GM10248 (cell line): ENCODE results near the gene GALK1.

Source experiments
- CTCF ChIA-PET: fragments of 300-600 bp; sonication (Branson Sonifier 250); formaldehyde crosslinking; extraction: SDS; loops from one replicate; lab custom pipeline; 2021; ENCODE audit warnings: antibody characterized with exemption; lab: Yijun Ruan, JAX
- POLR2A ChIA-PET: fragments of 350-650 bp; sonication (Branson Sonifier 250); formaldehyde crosslinking; extraction: SDS; loops from one replicate; lab custom pipeline; 2020; ENCODE audit warnings: antibody characterized with exemption; lab: Yijun Ruan, JAX
- DNase-seq: peaks from one replicate; pipeline ENCODE4 v3.0.0; 2012; ENCODE audit errors: extremely low spot score
- TF ChIP-seq, protein P1 (sequence below): IDR thresholded peaks from 2 replicates; pipeline ENCODE4 v1.5.1; 2012; ENCODE audit warnings: mild to moderate bottlenecking, low read depth; ENCODE audit errors: extremely low read depth, missing control alignments, control extremely low read depth

The GALK1 gene

GRCh38 chr17:75743625-75744206, 21.3 kb downstream of the GALK1 start:
- TF ChIP-seq, protein P1, sequence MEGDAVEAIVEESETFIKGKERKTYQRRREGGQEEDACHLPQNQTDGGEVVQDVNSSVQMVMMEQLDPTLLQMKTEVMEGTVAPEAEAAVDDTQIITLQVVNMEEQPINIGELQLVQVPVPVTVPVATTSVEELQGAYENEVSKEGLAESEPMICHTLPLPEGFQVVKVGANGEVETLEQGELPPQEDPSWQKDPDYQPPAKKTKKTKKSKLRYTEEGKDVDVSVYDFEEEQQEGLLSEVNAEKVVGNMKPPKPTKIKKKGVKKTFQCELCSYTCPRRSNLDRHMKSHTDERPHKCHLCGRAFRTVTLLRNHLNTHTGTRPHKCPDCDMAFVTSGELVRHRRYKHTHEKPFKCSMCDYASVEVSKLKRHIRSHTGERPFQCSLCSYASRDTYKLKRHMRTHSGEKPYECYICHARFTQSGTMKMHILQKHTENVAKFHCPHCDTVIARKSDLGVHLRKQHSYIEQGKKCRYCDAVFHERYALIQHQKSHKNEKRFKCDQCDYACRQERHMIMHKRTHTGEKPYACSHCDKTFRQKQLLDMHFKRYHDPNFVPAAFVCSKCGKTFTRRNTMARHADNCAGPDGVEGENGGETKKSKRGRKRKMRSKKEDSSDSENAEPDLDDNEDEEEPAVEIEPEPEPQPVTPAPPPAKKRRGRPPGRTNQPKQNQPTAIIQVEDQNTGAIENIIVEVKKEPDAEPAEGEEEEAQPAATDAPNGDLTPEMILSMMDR = no peak
- DNase-seq = no peak
- POLR2A ChIA-PET = interaction anchor here (0.6 kb wide), 1 partner anchor 45 kb away, joined by 6 read pairs; no protein-coding TSS in a partner anchor
- CTCF ChIA-PET = interaction anchor here (1.2 to 18.5 kb wide), 5 partner anchors 10 to 110 kb away, joined by 3 to 856 read pairs (median 5); partner anchors contain the start of gene SMIM5

- ChIA-PET CTCF (interaction anchor here (1.0 to 18.5 kb wide), 5 partner anchors 8 to 109 kb away, joined by 3 to 856 read pairs (median 4); partner anchors contain the start of gene SMIM5), POLR2A (no interaction called here)
- TF ChIP-seq, protein P1 = no peak
- no peak for DNase-seq
Observed at GRCh38 chr17:75742337-75742736, 22.7 kb downstream of the GALK1 start.

DNA sequence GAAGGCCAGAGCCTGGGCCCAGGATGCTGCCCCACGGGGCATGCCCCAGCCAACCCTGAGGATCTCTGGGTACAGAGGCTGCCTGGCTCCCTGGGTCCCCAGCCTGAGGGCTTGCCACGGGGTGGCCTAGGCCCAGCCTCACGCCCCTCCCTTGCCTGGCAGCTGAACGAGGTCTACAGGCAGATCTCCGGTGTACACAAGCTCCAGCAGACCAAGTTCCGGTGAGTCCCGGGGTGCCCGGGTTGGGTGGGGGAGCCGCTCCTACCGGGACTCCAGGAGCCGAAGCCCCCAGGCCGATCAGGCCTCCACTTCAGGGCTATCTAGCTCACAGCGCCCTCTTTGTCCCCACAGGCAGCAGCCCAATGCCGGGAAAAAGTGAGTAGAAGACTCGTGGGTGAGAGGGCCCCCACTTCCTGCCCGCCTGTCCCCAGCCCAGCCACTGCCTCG, 24.3 kb downstream of the GALK1 start:
- POLR2A ChIA-PET = no interaction called here
- CTCF ChIA-PET = interaction anchor here (2.2 to 18.5 kb wide), 2 partner anchors 9 to 107 kb away, joined by 9 to 856 read pairs; partner anchors contain the start of gene SMIM5
- no peak for DNase-seq
- TF ChIP-seq, protein P1 = no peak

DNA sequence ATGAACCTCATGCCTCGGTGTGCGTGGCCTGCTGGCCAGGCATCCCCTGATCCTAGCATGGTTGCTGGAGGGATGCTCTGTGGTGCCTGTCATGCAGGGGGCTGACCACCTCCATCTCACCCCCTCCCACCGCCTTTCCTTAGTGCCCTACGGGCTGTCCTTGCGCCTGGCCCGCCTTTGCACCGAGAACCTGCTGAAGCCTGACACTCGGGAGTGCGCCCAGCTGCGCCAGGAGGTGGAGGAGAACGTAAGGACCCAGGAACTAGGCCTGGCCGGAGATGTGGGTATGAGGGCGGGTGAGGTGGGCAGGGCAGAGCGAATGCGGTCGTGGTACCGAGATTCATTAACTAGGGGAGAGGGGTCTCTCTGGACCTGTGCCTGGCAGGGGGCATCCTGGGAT, 24.8 kb downstream of the GALK1 start:
- no peak for DNase-seq
- CTCF ChIA-PET = interaction anchor here (2.2 to 18.5 kb wide), 3 partner anchors 9 to 107 kb away, joined by 9 to 856 read pairs (median 75); partner anchors contain the start of gene SMIM5
- POLR2A ChIA-PET = no interaction called here
- TF ChIP-seq, protein P1 = no peak

DNA sequence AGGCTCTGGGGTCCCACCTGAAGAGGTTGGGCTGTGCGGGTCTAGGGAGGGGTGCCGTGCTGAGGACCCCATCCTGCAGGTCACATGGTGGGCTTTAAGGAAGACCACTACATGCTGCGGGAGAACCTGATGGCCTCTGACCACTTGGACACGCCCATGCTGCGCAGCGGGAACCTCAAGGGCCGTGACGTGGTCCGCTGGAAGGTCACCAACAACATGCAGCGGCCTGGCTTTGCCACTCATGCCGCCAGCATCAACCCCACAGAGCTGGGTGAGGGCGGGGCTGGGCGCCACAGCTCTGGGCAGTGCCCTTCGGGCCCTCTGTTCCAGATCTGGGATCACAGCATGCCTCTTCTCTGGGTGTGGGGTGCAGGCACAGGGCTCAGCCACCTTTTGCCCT, 25.2 kb downstream of the GALK1 start:
- ChIA-PET POLR2A (no interaction called here), CTCF (interaction anchor here (2.3 to 5.9 kb wide), 3 partner anchors 10 to 107 kb away, joined by 9 to 75 read pairs (median 18); partner anchors contain the start of gene SMIM5)

GRCh38 chr17:75739174-75739573, 25.8 kb downstream of the GALK1 start:
- ChIA-PET POLR2A (no interaction called here), CTCF (interaction anchor here (1.0 to 5.9 kb wide), 11 partner anchors 10 to 263 kb away, joined by 3 to 75 read pairs (median 6); partner anchors contain the start of gene SMIM5)
- no peak for DNase-seq
- TF ChIP-seq, protein P1 = no peak

More for the DNA sequence above, 25.2 kb downstream of the GALK1 start:
- TF ChIP-seq, protein P1 = no peak
- no peak for DNase-seq
